Muscle layer of duodenum (tissue), 2 donors: ENCODE results near the gene ACTN3.
"Not testable (repeated sequence)": the region's sequence is repeated elsewhere in the genome, so short reads cannot be mapped to it uniquely, and the experiment has no call there.

Source experiments
- H3K27ac ChIP-seq: one replicate; pipeline ENCODE4 v1.7.0; 2013; ENCODE audit warnings: mild to moderate bottlenecking, low read length
- H3K27me3 ChIP-seq: one replicate; pipeline ENCODE4 v1.7.0; 2013; ENCODE audit warnings: low read depth, mild to moderate bottlenecking, control low read depth, low read length
- H3K36me3 ChIP-seq, 2 donors: one replicate each; pipeline ENCODE4 v1.7.0; 2013; ENCODE audit warnings: low read length in 2 of 2, control low read depth in 1 of 2, mild to moderate bottlenecking in 1 of 2; ENCODE audit not compliant: insufficient read depth in 2 of 2, control insufficient read depth in 1 of 2
- H3K4me1 ChIP-seq, 2 donors: one replicate each; pipeline ENCODE4 v1.7.0; 2013; ENCODE audit warnings: low read length in 2 of 2, mild to moderate bottlenecking in 2 of 2, control low read depth in 1 of 2, moderate library complexity in 1 of 2; ENCODE audit not compliant: insufficient read depth in 2 of 2, control insufficient read depth in 1 of 2
- H3K4me3 ChIP-seq, 2 donors: one replicate each; pipeline ENCODE4 v1.7.0; 2013; ENCODE audit warnings: low read length in 2 of 2, low read depth in 1 of 2, mild to moderate bottlenecking in 1 of 2
- H3K9me3 ChIP-seq, 2 donors: one replicate each; pipeline ENCODE4 v1.7.0; 2013; ENCODE audit warnings: low read length in 2 of 2, control low read depth in 1 of 2, mild to moderate bottlenecking in 1 of 2; ENCODE audit not compliant: control insufficient read depth in 1 of 2
- donor health status: healthy.

The ACTN3 gene

DNA sequence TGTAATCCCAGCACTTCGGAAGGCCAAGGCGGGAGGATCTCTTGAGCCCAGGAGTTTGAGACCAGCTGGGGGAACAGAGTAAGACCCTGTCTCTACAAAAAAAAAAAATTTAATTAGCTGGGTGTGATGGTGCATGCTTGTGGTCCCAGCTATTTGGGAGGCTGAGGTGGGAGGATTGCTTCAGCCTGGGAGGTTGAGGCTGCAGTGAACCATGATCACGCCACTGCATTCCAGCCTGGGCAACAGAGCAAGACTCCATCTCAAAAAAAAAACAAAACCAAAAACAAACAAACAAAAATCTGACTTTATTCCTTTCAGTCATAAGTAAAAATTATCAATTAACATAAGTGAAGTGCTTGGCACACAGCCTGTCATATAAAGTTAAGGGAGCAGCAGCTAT lies 59.9 kb downstream of the ACTN3 start:
- Histone ChIP-seq H3K4me1 (peaks cover 4 to 28% of the 10 kb centered on the region in 2 donors), H3K27ac (peak overlapping the region; percentile 75)
- not testable (repeated sequence) for H3K4me3 ChIP-seq

DNA sequence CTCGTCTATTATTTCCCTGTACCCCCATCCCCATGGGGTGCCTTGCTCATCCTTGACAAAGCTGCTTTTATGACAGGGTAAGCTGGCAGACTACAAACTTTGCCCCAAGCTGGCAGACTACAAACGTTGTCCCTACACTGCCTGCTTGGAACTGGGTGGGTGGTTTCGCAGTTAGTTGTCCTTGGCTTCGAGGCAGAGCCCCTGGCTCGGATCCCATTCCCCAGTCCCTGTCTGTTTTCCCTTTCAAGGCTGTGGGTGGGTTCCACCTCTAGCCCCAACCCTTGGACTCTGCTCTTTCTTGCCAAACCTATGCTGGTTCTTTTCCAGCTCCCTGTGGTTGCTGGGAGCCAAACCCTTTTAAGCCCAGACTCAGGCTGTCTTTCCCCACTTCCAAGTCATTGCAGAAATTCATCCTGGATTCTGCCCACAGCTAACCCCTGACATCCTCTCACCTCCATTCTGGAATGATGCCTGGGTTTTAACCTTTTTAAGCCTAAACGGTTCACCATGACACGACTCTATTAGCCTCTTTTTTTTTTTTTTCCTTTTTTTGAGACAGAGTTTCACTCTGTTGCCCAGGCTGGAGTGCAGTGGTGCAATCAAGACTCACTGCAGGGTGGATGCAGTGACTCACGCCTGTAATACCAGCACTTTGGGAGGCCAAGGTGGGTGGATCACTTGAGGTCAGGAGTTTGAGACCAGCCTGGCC lies 60.6 kb downstream of the ACTN3 start:
- H3K4me1 ChIP-seq = peaks cover 4 to 21% of the 10 kb centered on the region in 2 donors
- peak overlapping the region; percentile 75 for H3K27ac ChIP-seq
- H3K9me3 ChIP-seq = no peaks in the 10 kb centered on the region
- H3K27me3 ChIP-seq = no peaks in the 10 kb centered on the region
- H3K4me3 ChIP-seq = no peak overlapping the region
- H3K36me3 ChIP-seq = peaks cover 0 to 29% of the 10 kb centered on the region in 2 donors

More for the DNA sequence above, 59.9 kb downstream of the ACTN3 start:
- not testable (repeated sequence) for H3K27me3 ChIP-seq, H3K9me3 ChIP-seq
- H3K36me3 ChIP-seq = peaks cover 0 to 29% of the 10 kb centered on the region in 2 donors

DNA sequence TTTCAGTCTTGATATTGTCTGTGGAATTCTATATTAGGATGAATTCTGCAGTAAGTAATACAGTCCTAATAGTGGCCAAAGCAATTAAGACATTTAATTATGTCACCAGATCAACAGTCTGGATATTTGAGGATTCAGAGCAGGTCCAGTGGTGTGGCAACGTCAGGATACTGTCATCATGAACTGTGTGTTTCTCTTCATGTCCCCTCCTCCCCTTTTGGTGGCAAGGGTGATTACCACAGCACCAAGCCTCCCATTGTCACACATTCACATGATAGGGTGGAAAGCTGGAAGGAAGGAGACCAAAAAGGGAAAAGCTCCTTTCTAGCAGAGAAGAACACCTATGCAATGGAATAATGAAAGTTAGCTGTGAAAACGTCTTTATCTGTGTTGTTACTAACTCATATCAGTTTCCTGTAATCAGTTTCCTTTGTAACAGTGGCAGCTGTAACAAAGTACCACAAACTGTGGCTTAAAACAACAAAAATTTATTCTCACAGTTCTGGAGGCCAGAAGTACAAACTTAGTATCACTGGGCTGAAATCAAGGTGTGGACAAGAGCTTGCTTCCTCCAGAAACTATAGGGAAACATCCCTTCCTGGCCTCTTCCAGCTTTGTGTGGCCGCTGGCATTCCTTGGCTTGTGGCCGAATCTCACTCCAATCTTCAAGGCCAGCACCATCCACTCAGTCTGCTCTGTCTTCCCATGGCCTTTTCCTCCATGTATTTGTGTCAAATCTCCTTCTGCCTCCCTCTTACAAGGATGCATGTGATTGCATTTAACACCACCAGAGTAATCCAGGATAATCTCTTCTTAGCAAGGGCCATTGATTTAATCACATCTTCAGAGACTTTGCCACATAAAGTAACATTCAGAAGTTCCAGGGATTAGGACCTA lies 63.3 kb downstream of the ACTN3 start:
- Histone ChIP-seq H3K4me1 (peaks cover 4 to 17% of the 10 kb centered on the region in 2 donors), H3K9me3 (no peaks in the 10 kb centered on the region), H3K27me3 (no peaks in the 10 kb centered on the region), H3K4me3 (no peak overlapping the region), H3K27ac (no peak overlapping the region), H3K36me3 (peaks cover 0 to 15% of the 10 kb centered on the region in 2 donors)

DNA sequence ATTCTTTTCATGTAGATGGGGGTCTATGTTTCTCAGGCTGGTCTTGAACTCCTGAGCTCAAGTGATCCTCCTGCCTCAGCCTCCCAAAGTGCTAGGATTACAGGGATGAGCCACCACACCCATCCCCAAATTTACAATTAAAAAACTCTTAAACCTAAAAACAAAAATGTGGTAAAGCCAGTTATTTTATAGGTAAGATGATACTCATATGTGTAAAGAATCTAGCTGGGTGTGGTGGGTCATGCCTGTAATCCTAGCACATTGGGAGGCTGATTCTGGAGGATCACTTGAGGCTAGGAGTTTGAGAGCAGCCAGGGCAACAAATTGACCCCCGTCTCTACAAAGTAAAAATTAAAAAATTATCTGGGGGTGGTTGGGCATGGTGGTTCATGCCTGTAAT lies 65.8 kb downstream of the ACTN3 start:
- H3K9me3 ChIP-seq = no peaks in the 10 kb centered on the region
- H3K36me3 ChIP-seq = no peaks in the 10 kb centered on the region
- H3K27me3 ChIP-seq = no peaks in the 10 kb centered on the region
- H3K4me3 ChIP-seq = no peak overlapping the region
- H3K27ac ChIP-seq = no peak overlapping the region
- H3K4me1 ChIP-seq = peaks cover under 1 to 16% of the 10 kb centered on the region in 2 donors
